ENCODE data around the gene ACAD11. TPM values are rescaled to one million over a fixed set of nuclear protein-coding genes. Genes with fewer than 3 reads are reported as not detected.

ACAD11 gene
- total RNA-seq, 2 experiments from 2014 or later: 18.5 to 23.5 TPM

DNA sequence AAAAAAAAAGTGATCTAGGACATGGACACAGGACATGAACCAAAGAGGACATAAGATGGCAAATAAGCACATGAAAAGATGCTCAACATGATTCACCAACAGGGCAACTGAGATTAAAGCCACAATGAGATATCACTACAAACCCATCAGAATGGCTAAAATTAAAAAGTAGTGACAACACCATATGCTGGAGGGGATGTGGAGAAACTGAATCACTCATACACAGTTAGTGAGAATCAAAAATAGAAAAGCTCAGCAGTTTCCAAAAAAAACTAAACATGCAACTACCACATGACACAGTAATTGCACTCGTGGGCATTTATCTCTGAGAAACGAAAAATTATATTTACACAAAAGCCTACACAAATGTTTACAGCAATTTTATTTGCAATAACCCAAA, 90.5 kb downstream of the ACAD11 start:
- intact Hi-C loops (cut with micrococcal nuclease; ENCODE audit: unreplicated experiment): no loop called here
- no peaks in the 10 kb centered on the region for H3K9me2 ChIP-seq (ENCODE audit: insufficient read depth, low read length)
- POLR2A ChIA-PET: interaction anchor here (0.6 to 1.2 kb wide), 6 partner anchors 16 to 1586 kb away, joined by 3 to 6 read pairs (median 3); no protein-coding TSS in a partner anchor
- CTCF ChIA-PET (ENCODE audit: unreplicated experiment): no interaction called here
- H3K79me2 ChIP-seq (ENCODE audit: insufficient read depth, low read depth, low read length): no peaks in the 10 kb centered on the region
- H3K4me3 ChIP-seq (ENCODE audit: low read depth, low read length, poor library complexity, severe bottlenecking): no peak overlapping the region
- peaks cover 6% of the 10 kb centered on the region for H3K4me1 ChIP-seq (ENCODE audit: insufficient read depth, low read length, poor library complexity, severe bottlenecking)
- no peaks in the 10 kb centered on the region for H4K20me1 ChIP-seq (ENCODE audit: insufficient read depth, low read length)
- H3K4me2 ChIP-seq (ENCODE audit: low read length): no peak overlapping the region
- DNase-seq (ENCODE audit: low spot score): no peak
- TF ChIP-seq, protein P1, sequence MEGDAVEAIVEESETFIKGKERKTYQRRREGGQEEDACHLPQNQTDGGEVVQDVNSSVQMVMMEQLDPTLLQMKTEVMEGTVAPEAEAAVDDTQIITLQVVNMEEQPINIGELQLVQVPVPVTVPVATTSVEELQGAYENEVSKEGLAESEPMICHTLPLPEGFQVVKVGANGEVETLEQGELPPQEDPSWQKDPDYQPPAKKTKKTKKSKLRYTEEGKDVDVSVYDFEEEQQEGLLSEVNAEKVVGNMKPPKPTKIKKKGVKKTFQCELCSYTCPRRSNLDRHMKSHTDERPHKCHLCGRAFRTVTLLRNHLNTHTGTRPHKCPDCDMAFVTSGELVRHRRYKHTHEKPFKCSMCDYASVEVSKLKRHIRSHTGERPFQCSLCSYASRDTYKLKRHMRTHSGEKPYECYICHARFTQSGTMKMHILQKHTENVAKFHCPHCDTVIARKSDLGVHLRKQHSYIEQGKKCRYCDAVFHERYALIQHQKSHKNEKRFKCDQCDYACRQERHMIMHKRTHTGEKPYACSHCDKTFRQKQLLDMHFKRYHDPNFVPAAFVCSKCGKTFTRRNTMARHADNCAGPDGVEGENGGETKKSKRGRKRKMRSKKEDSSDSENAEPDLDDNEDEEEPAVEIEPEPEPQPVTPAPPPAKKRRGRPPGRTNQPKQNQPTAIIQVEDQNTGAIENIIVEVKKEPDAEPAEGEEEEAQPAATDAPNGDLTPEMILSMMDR (conservative IDR thresholded peaks at IDR 0.05; ENCODE audit: low read length): no peak
- no peaks in the 10 kb centered on the region for H3K9me3 ChIP-seq (ENCODE audit: low read length)
- no peak overlapping the region for H2AFZ ChIP-seq (ENCODE audit: low read length)
- H3K27ac ChIP-seq (ENCODE audit: low read depth, low read length, poor library complexity, severe bottlenecking): no peak overlapping the region
- BruUV-seq (replicated peaks): no TSS peak
- peaks cover 2% of the 10 kb centered on the region; the same call in 1 of the 2 replicates for H3K36me3 ChIP-seq (ENCODE audit: insufficient read depth, low read length)

GRCh38 chr3:132568422-132568821, 91.2 kb downstream of the ACAD11 start:
- ChIA-PET POLR2A (interaction anchor here (0.6 to 1.2 kb wide), 6 partner anchors 15 to 1586 kb away, joined by 3 to 6 read pairs (median 3); no protein-coding TSS in a partner anchor), CTCF (ENCODE audit: unreplicated experiment) (no interaction called here)
- peaks cover 14% of the 10 kb centered on the region for H3K4me1 ChIP-seq (ENCODE audit: insufficient read depth, low read length, poor library complexity, severe bottlenecking)
- TF ChIP-seq EZH2phosphoT487 (IDR thresholded peaks at IDR 0.05; ENCODE audit: borderline replicate concordance, low read depth, low read length): no peak
- TF ChIP-seq, protein P1 (conservative IDR thresholded peaks at IDR 0.05; ENCODE audit: low read length): no peak
- no TSS peak for BruUV-seq (replicated peaks)
- no peaks in the 10 kb centered on the region for H3K79me2 ChIP-seq (ENCODE audit: insufficient read depth, low read depth, low read length)
- H3K9me2 ChIP-seq (ENCODE audit: insufficient read depth, low read length): no peaks in the 10 kb centered on the region
- no peak overlapping the region for H3K4me2 ChIP-seq (ENCODE audit: low read length)
- no peaks in the 10 kb centered on the region; the same call in 1 of the 2 replicates for H3K36me3 ChIP-seq (ENCODE audit: insufficient read depth, low read length)
- no peaks in the 10 kb centered on the region for H3K9me3 ChIP-seq (ENCODE audit: low read length)
- no peaks in the 10 kb centered on the region for H4K20me1 ChIP-seq (ENCODE audit: insufficient read depth, low read length)
- no peak overlapping the region for H3K27ac ChIP-seq (ENCODE audit: low read depth, low read length, poor library complexity, severe bottlenecking)
- no peak for DNase-seq (ENCODE audit: low spot score)
- intact Hi-C loops (cut with micrococcal nuclease; ENCODE audit: unreplicated experiment): no loop called here
- no peak overlapping the region for H3K4me3 ChIP-seq (ENCODE audit: low read depth, low read length, poor library complexity, severe bottlenecking)
- no peak overlapping the region for H2AFZ ChIP-seq (ENCODE audit: low read length)

GRCh38 chr3:132564070-132564465, 95.5 kb downstream of the ACAD11 start:
- H3K4me3 ChIP-seq (ENCODE audit: low read depth, low read length, poor library complexity, severe bottlenecking): no peak overlapping the region
- no peak for TF ChIP-seq EZH2phosphoT487 (IDR thresholded peaks at IDR 0.05; ENCODE audit: borderline replicate concordance, low read depth, low read length)
- TF ChIP-seq, protein P1 (conservative IDR thresholded peaks at IDR 0.05; ENCODE audit: low read length): no peak
- ChIA-PET CTCF (ENCODE audit: unreplicated experiment) (no interaction called here), POLR2A (no interaction called here)
- no TSS peak for BruUV-seq (replicated peaks)
- intact Hi-C loops (cut with micrococcal nuclease; ENCODE audit: unreplicated experiment): no loop called here
- peaks cover 20% of the 10 kb centered on the region for H3K4me1 ChIP-seq (ENCODE audit: insufficient read depth, low read length, poor library complexity, severe bottlenecking)
- H3K9me3 ChIP-seq (ENCODE audit: low read length): peaks cover 3% of the 10 kb centered on the region; the same call in 1 of the 2 replicates
- H3K79me2 ChIP-seq (ENCODE audit: insufficient read depth, low read depth, low read length): no peaks in the 10 kb centered on the region
- peaks cover 8% of the 10 kb centered on the region; the same call in 1 of the 2 replicates for H3K36me3 ChIP-seq (ENCODE audit: insufficient read depth, low read length)
- no peaks in the 10 kb centered on the region for H4K20me1 ChIP-seq (ENCODE audit: insufficient read depth, low read length)
- H3K27ac ChIP-seq (ENCODE audit: low read depth, low read length, poor library complexity, severe bottlenecking): no peak overlapping the region
- H2AFZ ChIP-seq (ENCODE audit: low read length): no peak overlapping the region
- DNase-seq (ENCODE audit: low spot score): no peak
- H3K4me2 ChIP-seq (ENCODE audit: low read length): peak overlapping the region; percentile 43
- H3K9me2 ChIP-seq (ENCODE audit: insufficient read depth, low read length): no peaks in the 10 kb centered on the region

Data from OCI-LY7 (cell line).